Hepatocyte (in vitro differentiated cells): Measurements from ENCODE around the gene ATP6V0A1. TPM values are rescaled to one million over a fixed set of nuclear protein-coding genes. Genes with fewer than 3 reads are reported as not detected.
A peak's percentile ranks its signal among the peaks of the same experiment; 100 is the strongest.

Experiments used
- DNase-seq: peaks from one replicate; pipeline ENCODE4 v3.0.0-alpha.2; 2016; ENCODE audit warnings: low spot score
- H2AFZ ChIP-seq: fragments of 200-600 bp; sonication (generic); 2 replicates; pipeline ENCODE4 v1.6.0; 2016; ENCODE audit warnings: antibody characterized with exemption, mild to moderate bottlenecking
- H3K27ac ChIP-seq: fragments of 200-600 bp; sonication (generic); 2 replicates; pipeline ENCODE4 v1.5.1; 2016; ENCODE audit warnings: mild to moderate bottlenecking
- H3K27me3 ChIP-seq: fragments of 200-600 bp; sonication (generic); 2 replicates; pipeline ENCODE4 v1.6.1; 2016
- H3K36me3 ChIP-seq: fragments of 200-600 bp; sonication (generic); replicated peaks from 2 replicates; pipeline ENCODE4 v1.5.1; 2016; ENCODE audit warnings: low read depth; ENCODE audit not compliant: insufficient read depth
- H3K4me1 ChIP-seq: fragments of 200-600 bp; sonication (generic); 2 replicates; pipeline ENCODE4 v1.5.1; 2016; ENCODE audit warnings: mild to moderate bottlenecking, moderate library complexity; ENCODE audit not compliant: insufficient read depth
- H3K4me2 ChIP-seq: fragments of 200-600 bp; sonication (generic); 2 replicates; pipeline ENCODE4 v1.6.0; 2016
- H3K4me3 ChIP-seq: fragments of 200-600 bp; sonication (generic); 2 replicates; pipeline ENCODE4 v1.5.1; 2016; ENCODE audit warnings: mild to moderate bottlenecking
- H3K79me2 ChIP-seq: fragments of 200-600 bp; sonication (generic); 2 replicates; pipeline ENCODE4 v1.6.0; 2017; ENCODE audit warnings: mild to moderate bottlenecking
- H3K9me2 ChIP-seq: fragments of 200-600 bp; sonication (generic); replicated peaks from 2 replicates; pipeline ENCODE4 v1.6.0; 2017; ENCODE audit warnings: mild to moderate bottlenecking; ENCODE audit not compliant: insufficient read depth
- H3K9me3 ChIP-seq: fragments of 200-600 bp; sonication (generic); 2 replicates; pipeline ENCODE4 v1.5.1; 2016; ENCODE audit warnings: low read depth, mild to moderate bottlenecking
- H4K20me1 ChIP-seq: fragments of 200-600 bp; sonication (generic); 2 replicates; pipeline ENCODE4 v1.6.0; 2016; ENCODE audit warnings: mild to moderate bottlenecking; ENCODE audit not compliant: insufficient read depth, poor library complexity, severe bottlenecking
- CTCF ChIP-seq: fragments of 200-600 bp; sonication (generic); IDR thresholded peaks from 2 replicates; pipeline ENCODE4 v1.5.1; 2016; ENCODE audit warnings: antibody characterized with exemption, mild to moderate bottlenecking; ENCODE audit not compliant: poor library complexity
- EZH2 ChIP-seq: fragments of 200-600 bp; sonication (generic); IDR thresholded peaks from 2 replicates; pipeline ENCODE4 v1.6.1; 2016; ENCODE audit warnings: antibody characterized with exemption, mild to moderate bottlenecking, borderline replicate concordance
- EZH2phosphoT487 ChIP-seq: fragments of 200-600 bp; sonication (generic); IDR thresholded peaks from one replicate; pipeline ENCODE4 v1.6.1; 2018; ENCODE audit warnings: antibody characterized with exemption, mild to moderate bottlenecking, low read depth, moderate library complexity; ENCODE audit not compliant: unreplicated experiment, severe bottlenecking
- whole genome bisulfite sequencing: methylation state at CpG from one replicate; pipeline ENCODE4 v1.1.6; 2016; ENCODE audit warnings: low lambda C conversion rate; ENCODE audit errors: missing lambda C conversion rate; 5-methylcytosine and 5-hydroxymethylcytosine counted together
- polyA plus RNA-seq: library from polyadenylated mRNA; unstranded; fragments of >200 nt; fragmentation: Nextera tagmentation; extraction: Ambion mirVana; gene quantifications from 2 replicates; pipeline ENCODE4 v1.2.1, GENCODE V29; 2016
- total RNA-seq: library from RNA; depleted of rRNA; stranded (reverse); fragments of >200 nt; gene quantifications from 2 replicates; pipeline ENCODE4 v1.2.3, GENCODE V29; 2014

The ATP6V0A1 gene
- total and polyA plus RNA-seq, 2 experiments from 2014 or later = 63.4 to 71.4 TPM

- H3K9me3 ChIP-seq = no peaks in the 10 kb centered on the region
- H3K79me2 ChIP-seq = peaks cover 56% of the 10 kb centered on the region
- TF ChIP-seq EZH2phosphoT487 = no peak
- TF ChIP-seq EZH2 = no peak
- no peak for TF ChIP-seq CTCF
- no peaks in the 10 kb centered on the region for H3K9me2 ChIP-seq
- H4K20me1 ChIP-seq = peaks cover 8% of the 10 kb centered on the region
- peak; percentile 31 for DNase-seq
- peak overlapping the region; percentile 63 for H3K4me2 ChIP-seq
- peak overlapping the region; percentile 64 for H3K27ac ChIP-seq
- H3K4me1 ChIP-seq = peaks cover 25% of the 10 kb centered on the region
- H2AFZ ChIP-seq = no peak overlapping the region
- H3K4me3 ChIP-seq = no peak overlapping the region
- no peaks in the 10 kb centered on the region for H3K36me3 ChIP-seq
- no peaks in the 10 kb centered on the region for H3K27me3 ChIP-seq
- 59% methylated on average over 4 of the region's 4 CpGs for WGBS
These were observed 5.3 kb downstream of the ATP6V0A1 start for GRCh38 chr17:42463976-42464400.

DNA sequence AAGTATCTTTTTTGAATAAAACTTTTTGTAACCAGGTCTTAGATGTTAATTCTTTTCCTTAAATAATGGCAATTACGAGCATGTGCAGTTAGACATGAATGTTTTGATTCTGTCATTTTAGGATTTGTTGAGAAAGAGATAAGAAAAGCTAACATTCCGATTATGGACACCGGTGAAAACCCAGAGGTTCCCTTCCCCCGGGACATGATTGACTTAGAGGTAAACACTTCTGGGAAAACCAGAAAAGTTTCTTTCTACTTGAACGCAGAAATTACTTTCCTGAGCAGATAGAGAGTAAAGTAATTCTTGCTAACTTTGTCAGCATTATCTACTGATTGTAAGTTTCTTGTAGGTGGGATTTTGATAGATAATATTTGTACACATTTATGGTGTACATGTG lies 9.2 kb downstream of the ATP6V0A1 start:
- Histone ChIP-seq H3K9me2 (no peaks in the 10 kb centered on the region), H3K27ac (peak overlapping the region; percentile 14), H3K79me2 (peaks cover 29% of the 10 kb centered on the region), H3K4me1 (peaks cover 16% of the 10 kb centered on the region), H3K4me2 (peak overlapping the region; percentile 26), H4K20me1 (no peaks in the 10 kb centered on the region), H3K4me3 (no peak overlapping the region), H3K27me3 (no peaks in the 10 kb centered on the region), H3K36me3 (no peaks in the 10 kb centered on the region), H3K9me3 (no peaks in the 10 kb centered on the region), H2AFZ (no peak overlapping the region)
- WGBS = 37% methylated on average over 5 of the region's 5 CpGs
- TF ChIP-seq EZH2phosphoT487 = no peak
- no peak for TF ChIP-seq CTCF
- no peak for TF ChIP-seq EZH2
- DNase-seq = peak; percentile 43

GRCh38 chr17:42472709-42473521 lies 14.2 kb downstream of the ATP6V0A1 start:
- WGBS = 63% methylated on average over 8 of the region's 8 CpGs
- Histone ChIP-seq H3K9me3 (no peaks in the 10 kb centered on the region), H3K4me2 (no peak overlapping the region), H3K27me3 (no peaks in the 10 kb centered on the region), H3K4me3 (no peak overlapping the region), H3K9me2 (no peaks in the 10 kb centered on the region), H4K20me1 (no peaks in the 10 kb centered on the region), H2AFZ (no peak overlapping the region), H3K36me3 (no peaks in the 10 kb centered on the region), H3K79me2 (peaks cover 5% of the 10 kb centered on the region), H3K4me1 (peaks cover 11% of the 10 kb centered on the region), H3K27ac (peak overlapping the region; percentile 74)
- TF ChIP-seq EZH2 (no peak), CTCF (no peak), EZH2phosphoT487 (no peak)
- DNase-seq = peak; percentile 16
